GM10266 (cell line): ENCODE data around the gene FRMD4A.
"Not testable (repeated sequence)": the region's sequence is repeated elsewhere in the genome, so short reads cannot be mapped to it uniquely, and the experiment has no call there.

Source experiments
- DNase-seq: peaks from one replicate; pipeline ENCODE4 v3.0.0; 2012; ENCODE audit errors: extremely low spot score
- CTCF ChIP-seq: IDR thresholded peaks from 2 replicates; pipeline ENCODE4 v1.5.1; 2012; ENCODE audit warnings: mild to moderate bottlenecking, low read depth; ENCODE audit not compliant: control insufficient read depth, insufficient read depth; ENCODE audit errors: missing control alignments

The FRMD4A gene

DNA sequence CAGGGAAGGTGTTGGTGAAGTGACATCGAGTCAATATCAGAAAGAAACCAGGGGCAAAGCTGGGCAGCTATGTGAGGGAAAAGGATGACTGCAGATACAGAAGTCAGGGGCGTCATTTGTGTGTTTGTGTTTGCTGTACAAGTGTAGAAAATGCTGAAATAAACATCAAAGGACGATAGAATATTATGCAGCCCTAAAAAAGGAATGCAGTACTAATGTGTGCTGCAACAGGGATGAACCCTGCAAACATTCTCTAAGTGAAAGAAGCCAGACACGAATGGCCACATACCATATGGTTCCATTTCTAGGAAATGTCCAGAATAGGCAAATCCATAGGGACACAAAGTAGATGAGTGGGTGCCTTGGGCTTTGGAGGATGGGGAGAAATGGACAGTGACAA lies 610.0 kb downstream of the FRMD4A start:
- no peak for DNase-seq
- no peak for TF ChIP-seq CTCF

GRCh38 chr10:13719425-13719824 lies 611.3 kb downstream of the FRMD4A start:
- no peak for DNase-seq
- no peak for TF ChIP-seq CTCF

- no peak for DNase-seq
- no peak for TF ChIP-seq CTCF
Measured at GRCh38 chr10:13718820-13719219, 611.9 kb downstream of the FRMD4A start.

GRCh38 chr10:13717936-13718772 lies 612.6 kb downstream of the FRMD4A start:
- DNase-seq: no peak
- TF ChIP-seq CTCF: no peak

- no peak for DNase-seq
- no peak for TF ChIP-seq CTCF
Measured at GRCh38 chr10:13717571-13717935, 613.2 kb downstream of the FRMD4A start.

GRCh38 chr10:13716081-13717071 lies 614.3 kb downstream of the FRMD4A start:
- no peak for TF ChIP-seq CTCF
- DNase-seq: no peak

DNA sequence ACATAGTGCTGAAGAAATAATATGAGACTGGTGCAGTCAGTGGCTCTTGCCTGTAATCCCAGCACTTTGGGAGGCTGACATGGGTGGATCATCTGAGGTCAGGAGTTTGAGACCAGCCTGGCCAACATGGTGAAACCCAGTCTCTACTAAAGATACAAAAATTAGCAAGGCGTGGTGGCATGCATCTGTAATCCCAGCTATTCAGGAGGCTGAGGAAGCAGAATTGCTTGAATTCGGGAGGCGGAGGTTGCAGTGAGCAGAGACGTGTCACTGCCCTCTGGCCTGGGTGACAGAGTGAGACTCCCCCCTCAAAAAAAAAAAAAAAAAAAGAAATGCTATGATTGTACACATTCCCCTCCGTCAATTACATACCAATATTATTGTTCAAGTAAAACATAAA lies 615.1 kb downstream of the FRMD4A start:
- DNase-seq: not testable (repeated sequence)
